ENCODE results near the gene TRIM71.

TRIM71 gene

GRCh38 chr3:32871273-32871672, 53.5 kb downstream of the TRIM71 start:
- peaks cover 19% of the 10 kb centered on the region for H3K4me1 ChIP-seq (ENCODE audit: insufficient read depth, low read length)
- no peak overlapping the region for H3K9ac ChIP-seq (ENCODE audit: low read length)
- no peaks in the 10 kb centered on the region for H3K9me3 ChIP-seq (ENCODE audit: low read length)
- no peaks in the 10 kb centered on the region for H3K27me3 ChIP-seq (ENCODE audit: control insufficient read depth in 1 of 2, insufficient read depth in 2 of 2, low read length in 2 of 2)
- no peak overlapping the region for H3K27ac ChIP-seq (ENCODE audit: low read depth, low read length)
- H3K4me3 ChIP-seq (ENCODE audit: low read depth in 1 of 2, low read length in 2 of 2), result no peak overlapping the region
- H3K36me3 ChIP-seq (ENCODE audit: insufficient read depth, low read length), result no peaks in the 10 kb centered on the region

GRCh38 chr3:32872487-32873382, 54.9 kb downstream of the TRIM71 start:
- Histone ChIP-seq H3K9me3 (ENCODE audit: low read length) (no peaks in the 10 kb centered on the region), H3K27me3 (ENCODE audit: control insufficient read depth in 1 of 2, insufficient read depth in 2 of 2, low read length in 2 of 2) (no peaks in the 10 kb centered on the region), H3K4me1 (ENCODE audit: insufficient read depth, low read length) (peaks cover 19% of the 10 kb centered on the region), H3K36me3 (ENCODE audit: insufficient read depth, low read length) (no peaks in the 10 kb centered on the region), H3K4me3 (ENCODE audit: low read depth in 1 of 2, low read length in 2 of 2) (no peak overlapping the region), H3K9ac (ENCODE audit: low read length) (no peak overlapping the region), H3K27ac (ENCODE audit: low read depth, low read length) (no peak overlapping the region)

- Histone ChIP-seq H3K4me1 (ENCODE audit: insufficient read depth, low read length) (peaks cover 19% of the 10 kb centered on the region), H3K4me3 (ENCODE audit: low read depth in 1 of 2, low read length in 2 of 2) (no peak overlapping the region), H3K36me3 (ENCODE audit: insufficient read depth, low read length) (no peaks in the 10 kb centered on the region), H3K27me3 (ENCODE audit: control insufficient read depth in 1 of 2, insufficient read depth in 2 of 2, low read length in 2 of 2) (no peaks in the 10 kb centered on the region), H3K9me3 (ENCODE audit: low read length) (no peaks in the 10 kb centered on the region), H3K9ac (ENCODE audit: low read length) (no peak overlapping the region), H3K27ac (ENCODE audit: low read depth, low read length) (no peak overlapping the region)
Measured at GRCh38 chr3:32873531-32874130, 55.8 kb downstream of the TRIM71 start.

- no peaks in the 10 kb centered on the region for H3K36me3 ChIP-seq (ENCODE audit: insufficient read depth, low read length)
- no peaks in the 10 kb centered on the region for H3K27me3 ChIP-seq (ENCODE audit: control insufficient read depth in 1 of 2, insufficient read depth in 2 of 2, low read length in 2 of 2)
- H3K4me1 ChIP-seq (ENCODE audit: insufficient read depth, low read length), result peaks cover 19% of the 10 kb centered on the region
- H3K9ac ChIP-seq (ENCODE audit: low read length), result no peak overlapping the region
- no peak overlapping the region for H3K4me3 ChIP-seq (ENCODE audit: low read depth in 1 of 2, low read length in 2 of 2)
- no peak overlapping the region for H3K27ac ChIP-seq (ENCODE audit: low read depth, low read length)
- H3K9me3 ChIP-seq (ENCODE audit: low read length), result no peaks in the 10 kb centered on the region
Measured at GRCh38 chr3:32876920-32877319, 59.1 kb downstream of the TRIM71 start.

GRCh38 chr3:32877598-32877997, 59.8 kb downstream of the TRIM71 start:
- Histone ChIP-seq H3K9ac (ENCODE audit: low read length) (no peak overlapping the region), H3K36me3 (ENCODE audit: insufficient read depth, low read length) (no peaks in the 10 kb centered on the region)

GRCh38 chr3:32880225-32880624, 62.4 kb downstream of the TRIM71 start:
- no peak overlapping the region for H3K4me3 ChIP-seq (ENCODE audit: low read depth in 1 of 2, low read length in 2 of 2)
- H3K27ac ChIP-seq (ENCODE audit: low read depth, low read length), result no peak overlapping the region
- no peaks in the 10 kb centered on the region for H3K36me3 ChIP-seq (ENCODE audit: insufficient read depth, low read length)
- H3K4me1 ChIP-seq (ENCODE audit: insufficient read depth, low read length), result no peaks in the 10 kb centered on the region
- H3K27me3 ChIP-seq (ENCODE audit: control insufficient read depth in 1 of 2, insufficient read depth in 2 of 2, low read length in 2 of 2), result no peaks in the 10 kb centered on the region
- no peak overlapping the region for H3K9ac ChIP-seq (ENCODE audit: low read length)
- H3K9me3 ChIP-seq (ENCODE audit: low read length), result no peaks in the 10 kb centered on the region

More at GRCh38 chr3:32877598-32877997, 59.8 kb downstream of the TRIM71 start:
- Histone ChIP-seq H3K27ac (ENCODE audit: low read depth, low read length) (no peak overlapping the region), H3K9me3 (ENCODE audit: low read length) (no peaks in the 10 kb centered on the region), H3K4me1 (ENCODE audit: insufficient read depth, low read length) (peaks cover 15% of the 10 kb centered on the region), H3K27me3 (ENCODE audit: control insufficient read depth in 1 of 2, insufficient read depth in 2 of 2, low read length in 2 of 2) (no peaks in the 10 kb centered on the region), H3K4me3 (ENCODE audit: low read depth in 1 of 2, low read length in 2 of 2) (no peak overlapping the region)

GRCh38 chr3:32881624-32882023, 63.8 kb downstream of the TRIM71 start:
- no peak overlapping the region for H3K4me3 ChIP-seq (ENCODE audit: low read depth in 1 of 2, low read length in 2 of 2)
- no peak overlapping the region for H3K27ac ChIP-seq (ENCODE audit: low read depth, low read length)
- H3K9ac ChIP-seq (ENCODE audit: low read length), result no peak overlapping the region
- H3K36me3 ChIP-seq (ENCODE audit: insufficient read depth, low read length), result no peaks in the 10 kb centered on the region
- H3K27me3 ChIP-seq (ENCODE audit: control insufficient read depth in 1 of 2, insufficient read depth in 2 of 2, low read length in 2 of 2), result no peaks in the 10 kb centered on the region
- no peaks in the 10 kb centered on the region for H3K4me1 ChIP-seq (ENCODE audit: insufficient read depth, low read length)
- no peaks in the 10 kb centered on the region for H3K9me3 ChIP-seq (ENCODE audit: low read length)

GRCh38 chr3:32882189-32882588, 64.4 kb downstream of the TRIM71 start:
- Histone ChIP-seq H3K9ac (ENCODE audit: low read length) (no peak overlapping the region), H3K36me3 (ENCODE audit: insufficient read depth, low read length) (no peaks in the 10 kb centered on the region), H3K27ac (ENCODE audit: low read depth, low read length) (no peak overlapping the region), H3K27me3 (ENCODE audit: control insufficient read depth in 1 of 2, insufficient read depth in 2 of 2, low read length in 2 of 2) (no peaks in the 10 kb centered on the region), H3K9me3 (ENCODE audit: low read length) (no peaks in the 10 kb centered on the region), H3K4me1 (ENCODE audit: insufficient read depth, low read length) (no peaks in the 10 kb centered on the region), H3K4me3 (ENCODE audit: low read depth in 1 of 2, low read length in 2 of 2) (no peak overlapping the region)

- Histone ChIP-seq H3K9ac (ENCODE audit: low read length) (no peak overlapping the region), H3K36me3 (ENCODE audit: insufficient read depth, low read length) (no peaks in the 10 kb centered on the region), H3K4me1 (ENCODE audit: insufficient read depth, low read length) (no peaks in the 10 kb centered on the region), H3K9me3 (ENCODE audit: low read length) (no peaks in the 10 kb centered on the region), H3K27ac (ENCODE audit: low read depth, low read length) (no peak overlapping the region), H3K27me3 (ENCODE audit: control insufficient read depth in 1 of 2, insufficient read depth in 2 of 2, low read length in 2 of 2) (no peaks in the 10 kb centered on the region), H3K4me3 (ENCODE audit: low read depth in 1 of 2, low read length in 2 of 2) (no peak overlapping the region)
Measured at GRCh38 chr3:32882603-32883025, 64.8 kb downstream of the TRIM71 start.

GRCh38 chr3:32883817-32884216, 66.0 kb downstream of the TRIM71 start:
- no peaks in the 10 kb centered on the region for H3K27me3 ChIP-seq (ENCODE audit: control insufficient read depth in 1 of 2, insufficient read depth in 2 of 2, low read length in 2 of 2)
- H3K4me1 ChIP-seq (ENCODE audit: insufficient read depth, low read length), result no peaks in the 10 kb centered on the region
- H3K36me3 ChIP-seq (ENCODE audit: insufficient read depth, low read length), result no peaks in the 10 kb centered on the region
- H3K9ac ChIP-seq (ENCODE audit: low read length), result no peak overlapping the region
- no peak overlapping the region for H3K27ac ChIP-seq (ENCODE audit: low read depth, low read length)
- no peak overlapping the region for H3K4me3 ChIP-seq (ENCODE audit: low read depth in 1 of 2, low read length in 2 of 2)
- H3K9me3 ChIP-seq (ENCODE audit: low read length), result no peaks in the 10 kb centered on the region

GRCh38 chr3:32884591-32884990, 66.8 kb downstream of the TRIM71 start:
- Histone ChIP-seq H3K4me1 (ENCODE audit: insufficient read depth, low read length) (no peaks in the 10 kb centered on the region), H3K27me3 (ENCODE audit: control insufficient read depth in 1 of 2, insufficient read depth in 2 of 2, low read length in 2 of 2) (no peaks in the 10 kb centered on the region), H3K4me3 (ENCODE audit: low read depth in 1 of 2, low read length in 2 of 2) (no peak overlapping the region), H3K36me3 (ENCODE audit: insufficient read depth, low read length) (no peaks in the 10 kb centered on the region), H3K9me3 (ENCODE audit: low read length) (no peaks in the 10 kb centered on the region), H3K9ac (ENCODE audit: low read length) (no peak overlapping the region), H3K27ac (ENCODE audit: low read depth, low read length) (no peak overlapping the region)

Measured in muscle layer of colon (tissue), 2 donors.